GM19025 (cell line): ENCODE data around the gene RDH5.

Source experiments
- ATAC-seq: cut with Tn5 transposase; IDR thresholded peaks from one replicate; pipeline ENCODE4 v1.9.1; 2021; ENCODE audit warnings: mild to moderate bottlenecking, low read depth, moderate library complexity; ENCODE audit not compliant: unreplicated experiment

RDH5 gene, protein sequence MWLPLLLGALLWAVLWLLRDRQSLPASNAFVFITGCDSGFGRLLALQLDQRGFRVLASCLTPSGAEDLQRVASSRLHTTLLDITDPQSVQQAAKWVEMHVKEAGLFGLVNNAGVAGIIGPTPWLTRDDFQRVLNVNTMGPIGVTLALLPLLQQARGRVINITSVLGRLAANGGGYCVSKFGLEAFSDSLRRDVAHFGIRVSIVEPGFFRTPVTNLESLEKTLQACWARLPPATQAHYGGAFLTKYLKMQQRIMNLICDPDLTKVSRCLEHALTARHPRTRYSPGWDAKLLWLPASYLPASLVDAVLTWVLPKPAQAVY

DNA sequence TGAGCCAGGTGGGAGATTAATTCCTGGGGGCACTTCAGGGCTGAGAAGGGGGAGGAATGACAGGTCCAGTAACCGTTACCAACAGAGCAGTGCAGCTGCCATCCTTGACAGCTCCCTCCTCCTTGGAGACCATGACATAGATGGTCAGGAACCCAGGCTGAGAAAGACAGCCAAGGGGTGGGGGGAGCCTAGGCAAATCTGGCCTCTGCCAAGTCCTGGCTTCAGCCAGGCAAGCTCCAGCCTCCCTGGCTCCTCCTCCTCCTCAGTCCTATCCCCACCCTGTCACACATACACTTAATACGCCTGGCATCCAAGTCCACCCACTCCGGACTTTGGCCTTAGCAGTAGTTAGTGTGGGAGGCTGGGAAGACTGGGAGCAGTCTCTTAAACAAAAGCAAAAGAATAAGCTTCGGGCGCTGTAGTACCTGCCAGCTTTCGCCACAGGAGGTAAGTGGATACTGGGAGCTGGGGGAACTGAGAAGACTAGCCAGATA is at the start of gene RDH5:
Gene RDH5 (plus strand): TSS at position 323 of the 494 bp plus-strand sequence. CDS start 792 bp downstream, outside the sequence.
- ATAC-seq = no peak

DNA sequence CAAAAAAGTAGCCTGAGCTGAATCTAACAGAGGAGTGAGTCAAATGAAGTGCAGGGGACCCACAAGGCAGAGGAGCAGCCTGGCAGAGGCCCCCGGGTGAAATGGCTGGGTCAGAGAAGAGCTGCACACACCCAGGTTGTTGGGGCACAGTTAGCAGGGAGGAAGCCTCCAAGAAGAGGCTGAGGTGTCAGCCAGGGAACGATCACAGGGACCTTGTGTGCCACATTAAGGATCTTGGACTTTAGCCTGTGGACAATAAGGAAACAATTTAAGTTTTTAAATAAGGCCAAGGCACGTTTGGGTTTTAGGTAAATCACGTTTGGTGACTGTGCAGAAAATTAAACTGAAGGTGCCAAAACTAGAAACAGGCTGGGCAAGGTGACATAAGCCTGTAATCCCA is 48.4 kb upstream of the RDH5 start:
- ATAC-seq = no peak

DNA sequence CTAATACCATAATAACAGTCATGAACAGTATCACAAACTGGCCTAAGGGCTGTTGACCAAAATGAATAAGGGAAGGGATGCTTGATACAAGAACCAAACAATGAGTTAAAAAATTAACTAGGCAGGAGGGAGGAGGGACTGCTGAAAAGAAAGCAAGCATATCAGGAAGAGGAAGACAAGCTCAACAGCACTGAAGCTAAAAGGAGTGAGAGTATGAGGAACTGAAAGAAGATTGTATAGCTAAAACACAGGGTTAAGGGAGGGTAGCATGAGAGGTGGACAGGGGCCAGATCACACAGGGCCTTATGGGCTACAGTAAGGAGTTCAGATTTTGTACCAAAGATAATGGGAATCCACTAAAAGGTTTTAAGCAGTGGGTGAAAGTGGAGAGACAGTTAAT is 46.6 kb upstream of the RDH5 start:
- peak; percentile 99 for ATAC-seq

DNA sequence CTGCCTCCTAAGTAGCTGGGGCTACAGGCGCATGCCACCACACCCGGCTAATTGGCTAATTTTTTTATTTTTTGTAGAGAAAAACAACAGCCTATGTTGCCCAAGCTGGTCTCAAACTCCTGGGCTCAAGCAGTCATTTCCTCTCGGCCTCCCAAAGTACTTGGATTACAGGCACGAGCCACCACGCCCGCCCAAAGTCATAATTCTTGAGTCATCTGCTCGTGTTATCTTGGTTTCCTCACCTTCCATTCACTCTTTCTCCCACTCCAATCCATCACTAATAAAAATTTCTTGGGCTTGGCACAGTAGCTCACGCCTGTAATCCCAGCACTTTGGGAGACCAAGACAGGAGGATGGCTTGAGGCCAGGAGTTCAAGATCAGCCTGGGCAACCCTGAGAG is 44.5 kb upstream of the RDH5 start:
- ATAC-seq = no peak

DNA sequence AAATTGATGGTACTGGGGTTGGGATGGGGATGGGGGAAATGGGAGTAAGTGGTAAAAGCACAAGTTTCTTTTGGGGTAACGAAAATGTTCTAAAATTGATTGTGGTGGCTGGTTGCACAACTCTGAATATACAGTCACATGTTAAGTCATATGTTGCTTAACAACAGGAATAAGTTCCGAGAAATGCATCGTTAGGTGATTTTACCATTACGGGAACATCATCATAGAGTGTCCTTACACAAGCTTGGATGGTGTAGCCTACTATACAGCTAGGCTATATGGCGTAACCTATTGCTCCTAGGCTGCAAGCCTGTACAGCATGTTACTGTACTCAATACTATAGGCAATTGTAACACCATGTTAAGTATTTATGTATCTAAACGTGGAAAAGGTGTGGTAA is 43.5 kb upstream of the RDH5 start:
- no peak for ATAC-seq

- ATAC-seq = no peak
Measured at GRCh38 chr12:55679691-55680090, 40.5 kb upstream of the RDH5 start.

GRCh38 chr12:55681142-55682077 is 38.8 kb upstream of the RDH5 start:
- no peak for ATAC-seq

GRCh38 chr12:55682087-55682796 is 38.0 kb upstream of the RDH5 start:
- no peak for ATAC-seq

DNA sequence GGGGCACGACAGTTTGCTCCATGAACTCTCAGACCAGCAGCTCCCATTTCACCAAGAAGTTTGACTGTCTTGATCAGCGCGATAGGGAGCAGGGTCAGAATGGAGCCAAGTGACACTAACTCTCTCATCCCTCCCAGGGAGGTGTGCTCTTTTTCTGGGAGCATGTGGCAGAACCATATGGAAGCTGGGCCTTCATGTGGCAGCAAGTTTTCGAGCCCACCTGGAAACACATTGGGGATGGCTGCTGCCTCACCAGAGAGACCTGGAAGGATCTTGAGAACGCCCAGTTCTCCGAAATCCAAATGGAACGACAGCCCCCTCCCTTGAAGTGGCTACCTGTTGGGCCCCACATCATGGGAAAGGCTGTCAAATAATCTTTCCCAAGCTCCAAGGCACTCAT is 36.5 kb upstream of the RDH5 start:
- ATAC-seq = no peak

GRCh38 chr12:55684761-55685370 is 35.3 kb upstream of the RDH5 start:
- ATAC-seq = no peak

DNA sequence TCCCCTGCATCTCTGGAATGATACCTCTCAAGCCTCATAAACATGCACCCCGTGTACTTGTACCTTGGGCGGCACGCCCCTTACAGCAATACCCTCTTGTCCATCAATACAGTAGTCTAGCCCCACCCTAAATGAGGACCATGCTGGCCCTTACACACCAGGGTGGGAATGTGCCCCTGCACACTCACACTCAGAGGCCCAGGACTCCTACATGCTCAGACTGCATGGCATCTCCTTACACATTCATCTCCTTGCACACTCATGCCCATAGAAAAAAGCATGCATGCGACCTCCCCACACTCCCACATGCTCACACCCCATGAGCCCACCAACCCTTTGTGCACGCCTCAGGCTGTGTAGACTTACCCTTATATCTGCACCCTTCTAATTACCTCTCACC is 34.5 kb upstream of the RDH5 start:
- no peak for ATAC-seq

GRCh38 chr12:55686366-55687010 is 33.7 kb upstream of the RDH5 start:
- no peak for ATAC-seq

- no peak for ATAC-seq
Measured at GRCh38 chr12:55687746-55688145, 32.4 kb upstream of the RDH5 start.

DNA sequence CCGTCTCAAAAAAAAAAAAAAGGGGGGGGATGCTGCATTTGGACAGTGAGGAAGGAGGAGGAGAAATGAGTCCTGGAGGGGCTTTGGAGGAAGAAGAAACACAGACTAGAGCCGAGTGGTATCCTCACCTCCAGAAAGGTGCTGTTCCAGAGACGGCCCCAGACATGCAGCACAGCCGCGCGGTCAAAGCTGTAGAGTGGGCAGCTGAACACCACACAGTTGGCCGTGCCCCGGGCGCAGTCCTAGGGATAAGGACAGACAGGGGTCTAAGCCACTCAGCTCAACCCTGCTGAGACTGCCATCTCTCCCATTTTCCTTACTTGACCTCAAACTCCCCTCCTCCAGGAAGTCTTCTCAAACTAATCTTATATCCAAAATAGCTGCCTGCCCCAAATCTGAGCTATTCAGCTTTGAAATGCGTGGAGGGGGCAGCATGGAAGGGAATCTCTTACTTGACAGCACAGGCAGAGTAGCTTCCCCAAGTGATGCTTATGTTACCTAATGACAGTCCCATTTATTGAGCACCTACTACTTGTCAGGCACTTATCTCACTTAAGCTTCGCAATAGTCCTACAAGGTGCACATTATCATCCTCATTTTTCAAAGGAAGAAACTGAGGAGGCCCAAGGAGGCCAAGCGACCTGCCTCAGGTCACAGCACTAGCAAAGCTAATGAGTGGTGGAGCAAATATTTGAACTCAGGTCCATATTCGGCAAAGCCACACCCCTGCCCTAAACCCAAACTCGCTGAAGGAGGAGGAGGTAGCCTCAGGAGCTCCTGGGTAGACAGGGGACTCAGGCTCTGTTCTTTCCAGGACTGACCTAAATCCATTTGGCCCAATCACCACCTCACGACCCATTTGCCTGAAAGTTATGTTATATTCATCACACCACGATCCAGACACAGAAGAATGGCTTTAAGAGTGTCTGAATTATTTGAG is 31.2 kb upstream of the RDH5 start:
- ATAC-seq = no peak

DNA sequence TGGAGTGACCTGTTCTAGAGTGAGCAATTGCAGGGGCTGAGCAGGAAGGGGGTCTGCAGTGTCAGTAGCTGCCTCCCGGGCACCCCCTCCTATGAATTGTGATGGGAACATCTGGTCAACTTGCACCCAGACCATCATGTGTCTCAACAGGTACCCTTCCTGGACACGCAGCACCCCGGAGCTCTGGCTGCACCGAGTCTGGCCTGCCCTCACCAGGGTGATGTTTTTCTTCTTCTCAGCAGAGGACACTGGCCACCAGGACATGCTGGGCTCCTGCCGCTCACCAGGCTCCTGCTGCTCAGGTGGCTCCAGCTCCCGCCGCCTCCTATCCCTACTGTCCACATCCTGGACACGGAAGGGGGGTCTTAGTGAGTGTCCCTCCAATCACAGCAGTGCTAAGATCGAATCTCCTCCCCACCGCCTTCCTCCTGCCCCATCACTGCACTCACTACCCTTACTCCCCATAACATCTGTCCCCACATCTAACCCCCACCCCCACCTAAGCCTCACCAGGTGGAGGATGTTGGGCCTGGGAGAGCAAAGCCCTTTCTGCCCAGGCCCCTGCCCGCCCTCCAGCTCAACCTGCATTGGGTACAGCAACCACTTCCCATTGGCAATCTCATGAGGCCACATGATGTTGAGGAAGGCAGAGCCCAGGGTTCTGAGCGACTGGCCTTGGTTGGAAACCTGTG is 27.4 kb upstream of the RDH5 start:
- ATAC-seq = no peak

GRCh38 chr12:55693323-55694187 is 26.6 kb upstream of the RDH5 start:
- ATAC-seq = no peak

DNA sequence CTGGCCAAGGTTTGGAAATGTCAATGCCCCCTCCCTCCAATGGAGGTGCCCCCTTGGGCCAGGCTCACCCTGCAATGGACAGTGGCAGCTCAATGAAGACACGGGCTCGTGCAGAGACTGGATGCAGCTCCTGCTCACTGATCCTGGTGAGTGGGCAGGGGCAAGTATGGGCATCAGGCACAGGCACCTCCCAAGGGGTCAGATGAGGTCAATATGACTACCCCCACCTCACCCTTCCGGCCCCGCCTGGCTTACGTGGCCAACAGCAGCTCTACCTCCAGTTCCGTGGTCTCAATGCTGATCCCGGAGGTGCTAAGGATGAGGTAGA is 26.0 kb upstream of the RDH5 start:
- ATAC-seq = no peak

- ATAC-seq = no peak
Measured at GRCh38 chr12:55694651-55695050, 25.5 kb upstream of the RDH5 start.
